SU-DHL-6 (cell line): ENCODE results near the gene HGD.

Experiments
- CTCF ChIP-seq: fragments of 200-600 bp; sonication (generic); IDR thresholded peaks from one replicate; pipeline ENCODE4 v1.5.1; 2017; ENCODE audit warnings: antibody characterized with exemption, mild to moderate bottlenecking, low read length, moderate library complexity; ENCODE audit not compliant: insufficient read depth, poor library complexity, severe bottlenecking
- EZH2phosphoT487 ChIP-seq: fragments of 200-600 bp; sonication (generic), shearing (Covaris generic); conservative IDR thresholded peaks from 2 replicates; pipeline ENCODE4 v1.6.1; 2018; ENCODE audit warnings: mild to moderate bottlenecking, antibody characterized with exemption, low read length, moderate library complexity, mixed read lengths

DNA sequence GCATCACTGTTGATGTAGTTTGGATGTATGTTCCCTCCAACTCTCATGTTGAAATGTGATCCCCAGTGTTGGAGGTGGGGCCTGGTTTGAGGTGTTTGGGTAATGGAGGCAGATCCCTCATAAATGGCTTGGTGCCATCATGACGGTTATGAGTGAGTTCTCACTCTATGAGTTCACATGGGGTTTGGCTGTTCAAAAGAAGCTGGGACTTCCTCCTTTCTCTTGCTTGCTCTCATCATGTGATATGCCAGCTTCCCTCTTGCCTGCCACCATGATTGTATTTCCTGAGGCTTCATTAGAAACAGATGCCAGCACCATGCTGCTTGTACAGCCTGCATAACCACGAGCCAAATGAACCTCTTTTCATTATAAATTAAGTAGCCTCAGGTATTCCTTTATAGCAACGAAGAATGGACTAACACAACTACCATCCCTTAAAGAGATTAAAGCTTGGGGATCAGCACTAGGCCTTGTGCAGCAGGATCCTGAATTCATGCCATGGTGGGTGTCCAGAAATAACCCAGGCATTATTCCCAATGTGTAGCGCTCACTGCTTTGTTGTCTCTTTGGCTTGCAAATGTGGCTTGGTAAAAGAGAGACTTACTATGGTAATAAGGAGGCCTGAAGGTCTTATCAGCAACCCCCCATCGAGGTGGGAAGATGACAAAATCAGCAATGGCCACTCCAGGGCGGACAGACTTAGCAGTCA, 44.0 kb downstream of the HGD start:
- TF ChIP-seq CTCF (no peak), EZH2phosphoT487 (no peak)
